Duodenal mucosa (tissue), 2 donors: Measurements from ENCODE around the gene SPDYE16.
"Not testable (repeated sequence)": the region's sequence is repeated elsewhere in the genome, so short reads cannot be mapped to it uniquely, and the experiment has no call there.

Source experiments
- H3K27ac ChIP-seq: one replicate; pipeline ENCODE4 v1.7.0; 2013; ENCODE audit warnings: low read depth, low read length
- H3K27me3 ChIP-seq, 2 donors: one replicate each; pipeline ENCODE4 v1.7.0; 2013; ENCODE audit warnings: low read length in 2 of 2, control low read depth in 1 of 2; ENCODE audit not compliant: insufficient read depth in 2 of 2, control insufficient read depth in 1 of 2
- H3K36me3 ChIP-seq, 2 donors: one replicate each; pipeline ENCODE4 v1.7.0; 2013; ENCODE audit warnings: low read length in 2 of 2, control low read depth in 1 of 2; ENCODE audit not compliant: insufficient read depth in 2 of 2, control insufficient read depth in 1 of 2
- H3K4me1 ChIP-seq, 2 donors: one replicate each; pipeline ENCODE4 v1.7.0; 2013; ENCODE audit warnings: low read length in 2 of 2, control low read depth in 1 of 2; ENCODE audit not compliant: insufficient read depth in 2 of 2, control insufficient read depth in 1 of 2
- H3K4me3 ChIP-seq, 2 donors: one replicate each; pipeline ENCODE4 v1.7.0; 2013; ENCODE audit warnings: low read length in 2 of 2, low read depth in 1 of 2
- H3K9ac ChIP-seq, 2 donors: one replicate each; pipeline ENCODE4 v1.7.0; 2013; ENCODE audit warnings: low read length in 2 of 2, low read depth in 1 of 2
- H3K9me3 ChIP-seq, 2 donors: one replicate each; pipeline ENCODE4 v1.7.0; 2013; ENCODE audit warnings: low read length in 2 of 2, control low read depth in 1 of 2; ENCODE audit not compliant: control insufficient read depth in 1 of 2

Gene SPDYE16

GRCh38 chr7:76486618-76487017 lies 56.5 kb downstream of the SPDYE16 start:
- peaks cover 0 to 11% of the 10 kb centered on the region in 2 donors for H3K36me3 ChIP-seq
- H3K4me1 ChIP-seq, H3K9me3 ChIP-seq, H3K27ac ChIP-seq, H3K9ac ChIP-seq, H3K27me3 ChIP-seq, H3K4me3 ChIP-seq: not testable (repeated sequence)

- not testable (repeated sequence) for H3K27me3 ChIP-seq, H3K9me3 ChIP-seq, H3K9ac ChIP-seq, H3K4me1 ChIP-seq, H3K27ac ChIP-seq, H3K4me3 ChIP-seq
- H3K36me3 ChIP-seq: peaks cover 0 to 11% of the 10 kb centered on the region in 2 donors
These were observed 57.1 kb downstream of the SPDYE16 start for GRCh38 chr7:76485822-76486610.

GRCh38 chr7:76484456-76484855 lies 58.6 kb downstream of the SPDYE16 start:
- H3K27ac ChIP-seq, H3K4me1 ChIP-seq, H3K4me3 ChIP-seq, H3K9me3 ChIP-seq, H3K9ac ChIP-seq, H3K27me3 ChIP-seq: not testable (repeated sequence)
- peaks cover 0 to 11% of the 10 kb centered on the region in 2 donors for H3K36me3 ChIP-seq

GRCh38 chr7:76483081-76483480 lies 60.0 kb downstream of the SPDYE16 start:
- not testable (repeated sequence) for H3K4me3 ChIP-seq, H3K9me3 ChIP-seq, H3K27ac ChIP-seq, H3K4me1 ChIP-seq, H3K9ac ChIP-seq, H3K27me3 ChIP-seq
- H3K36me3 ChIP-seq: peaks cover 0 to 11% of the 10 kb centered on the region in 2 donors

- not testable (repeated sequence) for H3K4me3 ChIP-seq, H3K9me3 ChIP-seq
- H3K36me3 ChIP-seq: peaks cover 0 to 11% of the 10 kb centered on the region in 2 donors
These were observed 60.4 kb downstream of the SPDYE16 start for GRCh38 chr7:76482660-76483059.

More at GRCh38 chr7:76482660-76483059, 60.4 kb downstream of the SPDYE16 start:
- H3K4me1 ChIP-seq, H3K27ac ChIP-seq, H3K9ac ChIP-seq, H3K27me3 ChIP-seq: not testable (repeated sequence)
